ENCODE measurements around the gene MAP4.
"Not testable (repeated sequence)": the region's sequence is repeated elsewhere in the genome, so short reads cannot be mapped to it uniquely, and the experiment has no call there.

Gene MAP4, protein sequence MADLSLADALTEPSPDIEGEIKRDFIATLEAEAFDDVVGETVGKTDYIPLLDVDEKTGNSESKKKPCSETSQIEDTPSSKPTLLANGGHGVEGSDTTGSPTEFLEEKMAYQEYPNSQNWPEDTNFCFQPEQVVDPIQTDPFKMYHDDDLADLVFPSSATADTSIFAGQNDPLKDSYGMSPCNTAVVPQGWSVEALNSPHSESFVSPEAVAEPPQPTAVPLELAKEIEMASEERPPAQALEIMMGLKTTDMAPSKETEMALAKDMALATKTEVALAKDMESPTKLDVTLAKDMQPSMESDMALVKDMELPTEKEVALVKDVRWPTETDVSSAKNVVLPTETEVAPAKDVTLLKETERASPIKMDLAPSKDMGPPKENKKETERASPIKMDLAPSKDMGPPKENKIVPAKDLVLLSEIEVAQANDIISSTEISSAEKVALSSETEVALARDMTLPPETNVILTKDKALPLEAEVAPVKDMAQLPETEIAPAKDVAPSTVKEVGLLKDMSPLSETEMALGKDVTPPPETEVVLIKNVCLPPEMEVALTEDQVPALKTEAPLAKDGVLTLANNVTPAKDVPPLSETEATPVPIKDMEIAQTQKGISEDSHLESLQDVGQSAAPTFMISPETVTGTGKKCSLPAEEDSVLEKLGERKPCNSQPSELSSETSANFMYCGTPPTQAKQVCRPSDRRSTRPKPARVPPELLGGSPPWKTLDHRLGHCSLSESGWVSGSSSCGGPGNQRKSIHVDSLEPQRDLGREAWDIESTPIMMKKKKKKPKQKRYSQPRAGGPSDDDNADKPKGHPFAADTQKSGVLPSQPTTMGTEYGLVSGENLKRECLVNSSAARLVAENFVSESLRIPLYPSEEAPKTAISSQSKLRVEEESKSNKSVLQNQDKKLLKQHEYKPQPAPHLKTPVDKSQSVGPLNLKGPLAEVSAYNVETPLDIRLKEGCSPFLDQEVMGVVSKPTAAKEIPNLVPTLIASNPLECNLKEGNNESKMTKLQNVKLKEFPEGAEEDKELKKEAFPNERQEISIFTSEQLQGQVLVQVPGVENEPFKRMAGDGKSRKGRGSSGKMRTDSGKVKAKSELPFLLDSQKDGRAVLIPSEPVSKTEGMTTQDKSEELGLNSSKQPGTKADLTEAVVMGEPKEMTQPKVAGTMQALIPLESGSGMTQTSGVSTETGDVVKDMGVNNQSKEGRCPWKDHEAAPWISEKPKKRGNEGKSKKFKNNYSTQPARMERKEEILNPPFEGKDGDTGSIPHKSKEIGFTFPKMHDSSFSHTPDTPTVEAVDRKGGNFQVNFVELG (N-terminal part only)

DNA sequence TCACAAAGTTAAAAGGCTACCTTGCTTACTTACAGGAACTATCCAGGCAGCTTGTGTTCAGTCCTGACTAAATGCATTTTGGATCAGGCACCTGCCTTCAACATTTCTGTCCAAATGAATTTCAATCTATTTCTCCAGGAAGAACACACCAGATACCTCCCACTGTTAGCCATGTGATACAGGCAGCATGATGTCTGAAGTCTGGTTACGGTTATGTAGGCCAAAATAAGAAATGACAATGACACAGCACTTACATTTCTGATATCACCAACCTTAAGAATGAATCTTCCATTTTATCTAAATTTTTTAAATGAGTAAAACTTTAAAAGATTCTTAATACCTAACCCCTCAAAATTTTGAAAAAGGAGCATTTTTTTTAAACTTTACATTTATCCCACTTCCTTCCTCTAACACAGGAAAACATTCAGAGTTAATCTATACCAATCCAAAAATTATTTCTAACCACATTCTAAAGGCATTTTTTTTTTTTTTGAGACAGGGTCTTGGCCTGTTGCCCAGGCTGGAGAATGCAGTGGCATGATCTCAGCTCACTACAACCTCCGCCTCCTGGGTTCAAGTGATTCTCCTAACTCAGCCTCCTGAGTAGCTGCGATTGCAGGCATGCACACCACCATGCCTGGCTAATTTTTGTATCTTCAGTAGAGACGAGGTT is at the start of gene MAP4:
TSS of gene MAP4 (minus strand) at position 116 of the 673 bp plus-strand sequence. CDS start 17,556 bp downstream, outside the sequence.
- DNase-seq (ENCODE audit: low spot score), result no peak
- TF ChIP-seq CTCF (IDR thresholded peaks at IDR 0.05; ENCODE audit: borderline replicate concordance, control extremely low read depth, extremely low read depth, insufficient read depth, missing control alignments), result no peak
- in situ Hi-C loops (cut with MboI; ENCODE audit: low sequenced_read_pairs, unreplicated experiment), result no loop called here

DNA sequence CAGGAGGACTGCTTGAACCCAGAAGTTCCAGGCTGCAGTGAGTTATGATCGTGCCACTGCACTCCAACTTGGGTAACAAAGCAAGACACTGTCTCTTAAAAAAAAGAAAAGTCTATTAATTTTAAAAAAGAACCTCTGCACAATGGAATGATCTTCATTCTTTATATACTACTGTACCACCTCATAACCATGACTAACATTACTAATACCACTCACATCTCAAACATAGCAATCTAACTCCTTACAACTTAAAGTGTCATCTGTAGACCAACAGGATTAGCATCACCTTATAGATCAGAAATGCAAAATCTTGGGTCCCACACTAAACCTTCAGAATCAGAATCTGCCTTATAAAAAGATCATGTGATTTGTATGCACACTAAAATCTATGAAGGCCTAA is 48.8 kb upstream of the MAP4 start:
- no peak for TF ChIP-seq CTCF (IDR thresholded peaks at IDR 0.05; ENCODE audit: borderline replicate concordance, control extremely low read depth, extremely low read depth, insufficient read depth, missing control alignments)
- DNase-seq (ENCODE audit: low spot score), result no peak
- in situ Hi-C loops (cut with MboI; ENCODE audit: low sequenced_read_pairs, unreplicated experiment), result no loop called here

DNA sequence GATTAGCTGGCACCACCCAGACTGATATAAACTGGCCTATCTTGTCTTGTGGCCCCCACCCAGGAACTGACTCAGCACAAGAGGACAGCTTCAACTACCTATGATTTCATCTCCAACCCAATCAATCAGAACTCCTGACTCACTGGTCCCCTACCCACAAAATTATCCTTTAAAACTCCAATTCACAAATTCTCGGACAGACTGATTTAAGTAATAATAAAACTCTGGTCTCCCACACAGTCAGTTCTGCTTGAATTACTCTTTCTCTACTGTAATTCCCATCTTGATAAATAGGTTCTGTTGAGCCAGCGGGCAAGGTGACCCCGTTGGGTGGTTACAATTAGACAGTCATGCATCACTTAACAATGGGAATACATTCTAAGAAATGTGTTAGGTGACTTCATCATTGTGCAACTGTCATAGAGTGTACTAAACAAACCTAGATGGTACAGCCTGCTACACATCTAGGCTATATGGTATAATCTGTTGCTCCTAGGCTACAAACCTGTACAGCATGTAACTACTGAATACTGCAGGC is 48.1 kb upstream of the MAP4 start:
- in situ Hi-C loops (cut with MboI; ENCODE audit: low sequenced_read_pairs, unreplicated experiment), result no loop called here
- no peak for DNase-seq (ENCODE audit: low spot score)
- TF ChIP-seq CTCF (IDR thresholded peaks at IDR 0.05; ENCODE audit: borderline replicate concordance, control extremely low read depth, extremely low read depth, insufficient read depth, missing control alignments), result no peak

- in situ Hi-C loops (cut with MboI; ENCODE audit: low sequenced_read_pairs, unreplicated experiment); DNase-seq (ENCODE audit: low spot score): not testable (repeated sequence)
Measured at GRCh38 chr3:48061586-48061985, 45.4 kb upstream of the MAP4 start.

GRCh38 chr3:48058091-48058490 is 41.9 kb upstream of the MAP4 start:
- no peak for TF ChIP-seq CTCF (IDR thresholded peaks at IDR 0.05; ENCODE audit: borderline replicate concordance, control extremely low read depth, extremely low read depth, insufficient read depth, missing control alignments)
- DNase-seq (ENCODE audit: low spot score), result no peak
- in situ Hi-C loops (cut with MboI; ENCODE audit: low sequenced_read_pairs, unreplicated experiment), result no loop called here

GRCh38 chr3:48057521-48057920 is 41.3 kb upstream of the MAP4 start:
- no peak for DNase-seq (ENCODE audit: low spot score)
- in situ Hi-C loops (cut with MboI; ENCODE audit: low sequenced_read_pairs, unreplicated experiment), result no loop called here
- no peak for TF ChIP-seq CTCF (IDR thresholded peaks at IDR 0.05; ENCODE audit: borderline replicate concordance, control extremely low read depth, extremely low read depth, insufficient read depth, missing control alignments)
